K562 (cell line): ENCODE results near the gene NDOR1. TPM values are rescaled to one million over a fixed set of nuclear protein-coding genes. Genes with fewer than 3 reads are reported as not detected.

Experiments used
- ATAC-seq: fragments of 200-7000 bp; cut with Tn5 transposase; 3 replicates; pipeline ENCODE4 v1.9.1; 2020; ENCODE audit warnings: moderate library complexity
- BruUV-seq: library from RNA; stranded (reverse); fragments of 400-500 nt; replicated peaks from 2 replicates; lab custom pipeline; 2021; lab: Mats Ljungman, UMichigan
- CTCF ChIA-PET: fragments of 300-600 bp; formaldehyde crosslinking; extraction: SDS; loops from one replicate; lab custom pipeline; 2021; ENCODE audit warnings: low intra/inter-chr PET ratio; lab: Yijun Ruan, JAX
- POLR2A ChIA-PET: fragments of 300-600, 350-650 bp; sonication (Branson Sonifier 250); formaldehyde crosslinking; extraction: SDS; loops from one replicate; lab custom pipeline; 2021; ENCODE audit warnings: antibody characterized with exemption, inconsistent platforms; lab: Yijun Ruan, JAX
- DNase-seq, 4 experiments: peaks; one replicate each; pipeline versions ENCODE4 v3.0.0 to v3.0.0-alpha.2; 2011 to 2018; ENCODE audit warnings: low spot score in 3 of 4, mixed read lengths in 3 of 4; ENCODE audit errors: extremely low read depth in 1 of 4
- FAIRE-seq: peaks from 2 replicates; lab custom pipeline; 2011; peaks lifted over from hg19 to GRCh38; lab: Jason Lieb, UNC
- H2AFZ ChIP-seq: 2 replicates; pipeline ENCODE4 v1.6.0; 2011; ENCODE audit warnings: low read depth, low read length, control low read depth, inconsistent platforms
- H3K27ac ChIP-seq: fragments of 200-600 bp; 3 replicates; pipeline ENCODE4 v1.8.0; 2011; ENCODE audit warnings: low read depth, mild to moderate bottlenecking, control low read depth, inconsistent platforms, low read length, moderate library complexity, mixed read lengths; ENCODE audit errors: extremely low read depth
- H3K27me3 ChIP-seq, 2 experiments: fragments of 300-600 bp in 1 of 2; 2 replicates in 1 of 2; 3 replicates in 1 of 2; pipeline versions ENCODE4 v1.6.0 to v1.8.0; 2011; ENCODE audit warnings: inconsistent platforms in 2 of 2, low read length in 2 of 2, mild to moderate bottlenecking in 1 of 2, mixed read lengths in 1 of 2, moderate library complexity in 1 of 2; ENCODE audit not compliant: control insufficient read depth in 2 of 2, insufficient read depth in 2 of 2
- H3K36me3 ChIP-seq: fragments of 300-600 bp; 3 replicates; pipeline ENCODE4 v1.8.0; 2011; ENCODE audit warnings: mild to moderate bottlenecking, low read length, inconsistent platforms; ENCODE audit not compliant: control insufficient read depth, insufficient read depth
- H3K4me1 ChIP-seq, 2 experiments: fragments of 200-600 bp in 1 of 2; replicated peaks in 1 of 2; 2 replicates in 1 of 2; 3 replicates in 1 of 2; pipeline versions ENCODE4 v1.5.1 to v1.8.0; 2011; ENCODE audit warnings: inconsistent platforms in 2 of 2, low read length in 2 of 2, mild to moderate bottlenecking in 1 of 2, mixed read lengths in 1 of 2, moderate library complexity in 1 of 2; ENCODE audit not compliant: control insufficient read depth in 2 of 2, insufficient read depth in 2 of 2
- H3K4me2 ChIP-seq: 2 replicates; pipeline ENCODE4 v1.6.1; 2011; ENCODE audit warnings: low read length, control low read depth, inconsistent platforms, mixed read lengths; ENCODE audit not compliant: insufficient read depth
- H3K4me3 ChIP-seq: fragments of 200-600 bp; sonication (generic), shearing (Covaris generic); 2 replicates; pipeline ENCODE4 v1.5.1; 2016; ENCODE audit warnings: control low read depth, inconsistent platforms
- H3K79me2 ChIP-seq: fragments of 200-600 bp; 3 replicates; pipeline ENCODE4 v1.8.0; 2011; ENCODE audit warnings: low read length, inconsistent platforms; ENCODE audit not compliant: control insufficient read depth, insufficient read depth
- H3K9ac ChIP-seq, 2 experiments: 2 replicates each; pipeline versions ENCODE4 v1.6.0 to v1.6.1; 2011; ENCODE audit warnings: low read depth in 2 of 2, low read length in 2 of 2, control low read depth in 1 of 2, inconsistent platforms in 1 of 2, mild to moderate bottlenecking in 1 of 2, mixed read lengths in 1 of 2; ENCODE audit not compliant: insufficient read depth in 1 of 2
- H3K9me1 ChIP-seq: one replicate; pipeline ENCODE4 v1.6.0; 2011; ENCODE audit warnings: inconsistent platforms, mild to moderate bottlenecking, low read length, moderate library complexity; ENCODE audit not compliant: control insufficient read depth, insufficient read depth
- H3K9me3 ChIP-seq: replicated peaks from 2 replicates; pipeline ENCODE4 v1.5.1; 2011; ENCODE audit warnings: low read depth, low read length, inconsistent platforms; ENCODE audit not compliant: control insufficient read depth, insufficient read depth
- H4K20me1 ChIP-seq: replicated peaks from 2 replicates; pipeline ENCODE4 v1.6.1; 2011; ENCODE audit warnings: low read length, inconsistent platforms, mixed read lengths; ENCODE audit not compliant: control insufficient read depth, insufficient read depth
- PCBP1 ChIP-seq: fragments of 200-400 bp; formaldehyde crosslinking; IDR thresholded peaks from 2 replicates; pipeline ENCODE4 v1.6.1; 2018; ENCODE audit warnings: mild to moderate bottlenecking, low read depth, low read length; ENCODE audit not compliant: poor library complexity, severe bottlenecking
- POLR2G ChIP-seq: fragments of 200-400 bp; formaldehyde crosslinking; IDR thresholded peaks from 2 replicates; pipeline ENCODE4 v1.6.1; 2017; ENCODE audit warnings: low read depth, mild to moderate bottlenecking, antibody characterized with exemption, low read length, moderate library complexity
- RBFOX2 ChIP-seq: fragments of 200-400 bp; formaldehyde crosslinking; IDR thresholded peaks from 2 replicates; pipeline ENCODE4 v1.6.1; 2017; ENCODE audit warnings: low read depth, mild to moderate bottlenecking, low read length, moderate library complexity
- RBM22 ChIP-seq: fragments of 200-400 bp; formaldehyde crosslinking; IDR thresholded peaks from 2 replicates; pipeline ENCODE4 v1.6.1; 2018; ENCODE audit warnings: low read length, low read depth; ENCODE audit not compliant: poor library complexity, severe bottlenecking
- RBM34 ChIP-seq: fragments of 200-400 bp; formaldehyde crosslinking; IDR thresholded peaks from 2 replicates; pipeline ENCODE4 v1.6.1; 2018; ENCODE audit warnings: low read length, borderline replicate concordance; ENCODE audit not compliant: insufficient read depth
- WGBS: fragments of 100-300 bp; shearing (Covaris generic); methylation state at CpG from one replicate; pipeline ENCODE4 v1.1.6; 2016; ENCODE audit warnings: low coverage, mixed read lengths; ENCODE audit not compliant: insufficient coverage; ENCODE audit errors: missing lambda C conversion rate; 5-methylcytosine and 5-hydroxymethylcytosine counted together
- in situ Hi-C: fragments of 300-500 bp; cut with MboI; formaldehyde crosslinking; loops from 4 replicates; pipeline ENCODE4 v1.15.0; 2018; ENCODE audit warnings: inconsistent platforms, mixed read lengths
- intact Hi-C: fragments of 100-400 bp; cut with micrococcal nuclease; formaldehyde crosslinking; loops from 2 replicates; pipeline ENCODE4 v1.14.2; 2022
- polyA plus RNA-seq, 8 experiments: library from polyadenylated mRNA; depleted of rRNA in 4 of 8; stranded (reverse) in 5 of 8; unstranded in 3 of 8; fragments of >200 nt; fragmentation: Nextera tagmentation in 2 of 8; fragmentation: Illumina TruSeq in 1 of 8; extraction: Ambion mirVana in 2 of 8; extraction: Trizol in 1 of 8; gene quantifications; 2 replicates each; pipeline versions ENCODE4 v1.2.1 to v1.2.3, GENCODE V29; 2011 to 2014; ENCODE audit warnings: inconsistent platforms in 1 of 8, missing spikeins in 1 of 8
- total RNA-seq, 7 experiments: library from RNA; depleted of rRNA in 6 of 7; stranded (reverse); fragments of >200 nt in 6 of 7; fragmentation: Illumina TruSeq in 2 of 7; extraction: Trizol in 2 of 7; gene quantifications; 2 replicates each; pipeline versions ENCODE4 v1.2.1 to v1.2.3, GENCODE V29; 2011 to 2021; ENCODE audit warnings: low replicate concordance in 1 of 7

The NDOR1 gene
- total and polyA plus RNA-seq, 9 of the 15 experiments (the other 6 are each of a cell fraction or from before 2014, with no cell fraction given), result 0.06 to 36.9 (median 6.9) TPM

- in situ Hi-C loops, result no loop called here
- Histone ChIP-seq H3K4me2 (no peak overlapping the region), H3K4me1 (peaks cover 14 to 97% of the 10 kb centered on the region in 2 experiments), H3K27me3 (no peaks in the 10 kb centered on the region), H3K4me3 (no peak overlapping the region)
- CTCF ChIA-PET, result no interaction called here
- DNase-seq, result no peak
- peak; percentile 54 for TF ChIP-seq PCBP1
- TF ChIP-seq POLR2G, result peak; percentile 58
- TF ChIP-seq RBFOX2, result peak; percentile 51
- TF ChIP-seq RBM34, result no peak
- peak; percentile 53 for TF ChIP-seq RBM22
- TF ChIP-seq, all 486 proteins: peak for 4
- Histone ChIP-seq H3K79me2 (peaks cover 47% of the 10 kb centered on the region), H3K9ac (peak overlapping the region in 1 of 2 experiments; percentile 78; a peak in 2 of 4 replicates), H2AFZ (no peak overlapping the region), H3K36me3 (peaks cover 39% of the 10 kb centered on the region; the same call in 2 of the 3 replicates), H3K9me1 (no peaks in the 10 kb centered on the region), H3K9me3 (no peaks in the 10 kb centered on the region), H3K27ac (no peak overlapping the region), H4K20me1 (peaks cover 2% of the 10 kb centered on the region)
- POLR2A ChIA-PET, result interaction anchor here (0.6 to 6.7 kb wide), 5 partner anchors 11 to 63 kb away, joined by 3 to 56 read pairs (median 3); partner anchors contain the start of genes NDOR1, TMEM203, TPRN and TUBB4B
- BruUV-seq, result no TSS peak
- FAIRE-seq, result no peak
- ATAC-seq, result no peak
- WGBS, result 80% methylated on average over 12 of the region's 22 CpGs
- intact Hi-C loops, result no loop called here
These were observed 13.6 kb upstream of the NDOR1 start for GRCh38 chr9:137191691-137192447.
